22Rv1 (cell line): ENCODE data around the gene GATAD2B.

ENCODE experiments used
- ZFX ChIP-seq: fragments of 450-650 bp; IDR thresholded peaks from 2 replicates; pipeline ENCODE4 v1.6.1; 2017; ENCODE audit warnings: antibody characterized with exemption, borderline replicate concordance
- TF ChIP-seq, protein P1 (sequence below): fragments of 450-650 bp; IDR thresholded peaks from 2 replicates; pipeline ENCODE4 v1.5.1; 2017; ENCODE audit warnings: mild to moderate bottlenecking

DNA sequence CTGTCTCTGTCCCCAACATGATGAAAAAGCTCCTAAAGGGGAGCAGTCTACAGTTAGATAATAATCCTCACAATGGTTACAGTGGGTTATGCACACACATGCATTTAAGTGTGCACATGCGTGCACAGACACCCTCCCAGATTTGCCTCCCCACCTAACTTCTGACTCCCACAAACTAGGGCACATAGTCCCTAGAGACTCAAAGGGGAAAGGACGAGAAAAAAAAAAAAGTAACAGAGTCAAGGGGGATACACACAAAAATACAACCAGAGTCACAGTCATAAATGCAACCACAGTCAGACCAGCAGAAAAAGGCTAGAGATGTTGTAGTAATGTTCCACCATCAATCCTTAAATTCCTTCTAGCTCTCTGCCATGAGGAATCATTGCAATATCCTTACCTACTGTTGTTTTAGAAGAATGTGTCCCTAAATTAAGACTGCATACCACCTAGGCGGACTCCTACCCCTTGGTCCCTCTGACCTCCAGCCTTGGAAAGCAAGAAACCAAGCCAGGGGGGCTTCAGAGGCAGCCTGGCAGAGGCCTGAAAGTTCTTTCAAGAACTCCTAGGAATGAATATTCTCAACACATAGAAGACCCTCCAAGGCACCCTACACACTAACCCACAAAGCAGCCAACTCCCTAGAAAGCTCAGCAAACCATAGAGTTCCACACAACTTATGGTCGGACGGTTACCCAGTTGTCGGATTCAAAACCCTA, 34.4 kb upstream of the GATAD2B start:
- TF ChIP-seq, protein P1, sequence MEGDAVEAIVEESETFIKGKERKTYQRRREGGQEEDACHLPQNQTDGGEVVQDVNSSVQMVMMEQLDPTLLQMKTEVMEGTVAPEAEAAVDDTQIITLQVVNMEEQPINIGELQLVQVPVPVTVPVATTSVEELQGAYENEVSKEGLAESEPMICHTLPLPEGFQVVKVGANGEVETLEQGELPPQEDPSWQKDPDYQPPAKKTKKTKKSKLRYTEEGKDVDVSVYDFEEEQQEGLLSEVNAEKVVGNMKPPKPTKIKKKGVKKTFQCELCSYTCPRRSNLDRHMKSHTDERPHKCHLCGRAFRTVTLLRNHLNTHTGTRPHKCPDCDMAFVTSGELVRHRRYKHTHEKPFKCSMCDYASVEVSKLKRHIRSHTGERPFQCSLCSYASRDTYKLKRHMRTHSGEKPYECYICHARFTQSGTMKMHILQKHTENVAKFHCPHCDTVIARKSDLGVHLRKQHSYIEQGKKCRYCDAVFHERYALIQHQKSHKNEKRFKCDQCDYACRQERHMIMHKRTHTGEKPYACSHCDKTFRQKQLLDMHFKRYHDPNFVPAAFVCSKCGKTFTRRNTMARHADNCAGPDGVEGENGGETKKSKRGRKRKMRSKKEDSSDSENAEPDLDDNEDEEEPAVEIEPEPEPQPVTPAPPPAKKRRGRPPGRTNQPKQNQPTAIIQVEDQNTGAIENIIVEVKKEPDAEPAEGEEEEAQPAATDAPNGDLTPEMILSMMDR: no peak
- no peak for TF ChIP-seq ZFX
